T-cell (primary cell): ENCODE measurements around the gene LLGL1. TPM values are rescaled to one million over a fixed set of nuclear protein-coding genes. Genes with fewer than 3 reads are reported as not detected.

Source experiments
- ATAC-seq, 4 experiments: fragments of 200-7000 bp in 3 of 4; fragments of 150-1000 bp in 1 of 4; cut with Tn5 transposase; replicated peaks in 1 of 4; 1 replicate in 3 of 4; 2 replicates in 1 of 4; pipeline ENCODE4 v1.10.0; 2021; ENCODE audit warnings: moderate library complexity in 3 of 4, mild to moderate bottlenecking in 2 of 4, moderate number of reproducible peaks in 1 of 4
- CTCF ChIA-PET, 2 donors: fragments of 300-600 bp; sonication (Branson Sonifier 250); formaldehyde crosslinking; loops; one replicate each; lab custom pipeline; 2022; ENCODE audit warnings: antibody characterized with exemption in 2 of 2; lab: Charles Lee
- POLR2A ChIA-PET, 2 donors: fragments of 300-600 bp; sonication (Branson Sonifier 250); formaldehyde crosslinking; loops; one replicate each; lab custom pipeline; 2022; ENCODE audit warnings: antibody characterized with exemption in 2 of 2; lab: Charles Lee
- DNase-seq, 35 experiments: peaks; one replicate each; pipeline versions ENCODE4 v3.0.0 to v3.0.0-alpha.2; 2013 to 2023
- H3K27ac ChIP-seq: one replicate; pipeline ENCODE4 v1.5.1; 2013; ENCODE audit warnings: low read length
- H3K27me3 ChIP-seq, 2 experiments: replicated peaks in 1 of 2; 1 replicate in 1 of 2; 2 replicates in 1 of 2; pipeline versions ENCODE4 v1.6.1 to v1.7.0; 2013; ENCODE audit warnings: low read length in 1 of 2, mixed read lengths in 1 of 2; ENCODE audit not compliant: control insufficient read depth in 2 of 2, insufficient read depth in 2 of 2; ENCODE audit errors: extremely low read depth in 1 of 2
- H3K36me3 ChIP-seq, 2 donors: 1 replicate in 1 of 2; 2 replicates in 1 of 2; pipeline versions ENCODE4 v1.6.1 to v1.7.0; 2013; ENCODE audit warnings: low read length in 1 of 2; ENCODE audit not compliant: control insufficient read depth in 2 of 2, insufficient read depth in 1 of 2; ENCODE audit errors: extremely low read depth in 1 of 2
- H3K4me1 ChIP-seq, 2 experiments: 1 replicate in 1 of 2; 2 replicates in 1 of 2; pipeline versions ENCODE4 v1.6.1 to v1.7.0; 2013; ENCODE audit warnings: low read length in 2 of 2, mixed read lengths in 1 of 2; ENCODE audit not compliant: insufficient read depth in 2 of 2, control insufficient read depth in 1 of 2; ENCODE audit errors: extremely low read depth in 1 of 2
- H3K4me3 ChIP-seq, 2 donors: 1 replicate in 1 of 2; 2 replicates in 1 of 2; pipeline versions ENCODE4 v1.5.1 to v1.7.0; 2013; ENCODE audit warnings: mild to moderate bottlenecking in 2 of 2, low read length in 1 of 2, moderate library complexity in 1 of 2; ENCODE audit not compliant: control insufficient read depth in 1 of 2; ENCODE audit errors: extremely low read depth in 1 of 2
- H3K9me3 ChIP-seq: 2 replicates; pipeline ENCODE4 v1.7.0; 2013
- H3K27ac Mint-ChIP-seq, 2 donors: one replicate each; pipeline ENCODE4 v1.8.0; 2020 to 2021; ENCODE audit warnings: mild to moderate bottlenecking in 2 of 2, mixed read lengths in 2 of 2
- H3K27me3 Mint-ChIP-seq, 2 donors: one replicate each; pipeline ENCODE4 v1.8.0; 2021 to 2022; ENCODE audit warnings: mixed read lengths in 2 of 2
- H3K36me3 Mint-ChIP-seq: one replicate; pipeline ENCODE4 v1.8.0; 2021; ENCODE audit warnings: mixed read lengths
- H3K4me1 Mint-ChIP-seq, 3 donors: one replicate each; pipeline ENCODE4 v1.8.0; 2020 to 2022; ENCODE audit warnings: mixed read lengths in 3 of 3, mild to moderate bottlenecking in 1 of 3
- H3K4me3 Mint-ChIP-seq, 3 donors: one replicate each; pipeline ENCODE4 v1.8.0; 2020 to 2022; ENCODE audit warnings: mild to moderate bottlenecking in 3 of 3, mixed read lengths in 3 of 3, moderate library complexity in 3 of 3
- H3K9me3 Mint-ChIP-seq, 3 donors: one replicate each; pipeline ENCODE4 v1.8.0; 2020 to 2022; ENCODE audit warnings: mixed read lengths in 3 of 3
- WGBS: methylation state at CpG from one replicate; pipeline ENCODE4 v1.1.5; 2013; ENCODE audit warnings: missing lambda C conversion rate; ENCODE audit not compliant: insufficient coverage; 5-methylcytosine and 5-hydroxymethylcytosine counted together
- total RNA-seq, 35 experiments: library from RNA in 6 of 35; stranded (reverse) in 6 of 35; fragments of 120-200 nt in 1 of 35; gene quantifications; one replicate each; pipeline versions ENCODE4 v1.2.1 to v1.2.4 and lab custom pipeline; 2013 to 2026

LLGL1 gene
- total RNA-seq, 5 donors from 2014 or later (not counting 1 experiment from before 2014, with no cell fraction given): 13.1 to 24.3 (median 23.2) TPM

GRCh38 chr17:18229771-18230170, 4.3 kb downstream of the LLGL1 start:
- H3K4me3 ChIP-seq: no peak overlapping the region
- H3K36me3 ChIP-seq: peaks cover 8 to 20% of the 10 kb centered on the region in 2 donors
- Mint-ChIP-seq H3K27me3 (no peaks in the 10 kb centered on the region), H3K36me3 (peaks cover 4% of the 10 kb centered on the region), H3K27ac (no peak overlapping the region), H3K9me3 (no peaks in the 10 kb centered on the region), H3K4me3 (no peak overlapping the region), H3K4me1 (peaks cover 27 to 31% (median 29%) of the 10 kb centered on the region in 3 donors)
- H3K9me3 ChIP-seq: no peaks in the 10 kb centered on the region
- DNase-seq (no peak), ATAC-seq (no peak)
- no peaks in the 10 kb centered on the region for H3K27me3 ChIP-seq
- H3K4me1 ChIP-seq: peaks cover 6 to 31% of the 10 kb centered on the region in 2 experiments
- ChIA-PET POLR2A (interaction anchor here in 1 of 2 donors (0.6 kb wide), 1 partner anchor 140 kb away, joined by 9 read pairs; no protein-coding TSS in a partner anchor), CTCF (no interaction called here)
- H3K27ac ChIP-seq: no peak overlapping the region
- WGBS: 91% methylated on average over 7 of the region's 7 CpGs

DNA sequence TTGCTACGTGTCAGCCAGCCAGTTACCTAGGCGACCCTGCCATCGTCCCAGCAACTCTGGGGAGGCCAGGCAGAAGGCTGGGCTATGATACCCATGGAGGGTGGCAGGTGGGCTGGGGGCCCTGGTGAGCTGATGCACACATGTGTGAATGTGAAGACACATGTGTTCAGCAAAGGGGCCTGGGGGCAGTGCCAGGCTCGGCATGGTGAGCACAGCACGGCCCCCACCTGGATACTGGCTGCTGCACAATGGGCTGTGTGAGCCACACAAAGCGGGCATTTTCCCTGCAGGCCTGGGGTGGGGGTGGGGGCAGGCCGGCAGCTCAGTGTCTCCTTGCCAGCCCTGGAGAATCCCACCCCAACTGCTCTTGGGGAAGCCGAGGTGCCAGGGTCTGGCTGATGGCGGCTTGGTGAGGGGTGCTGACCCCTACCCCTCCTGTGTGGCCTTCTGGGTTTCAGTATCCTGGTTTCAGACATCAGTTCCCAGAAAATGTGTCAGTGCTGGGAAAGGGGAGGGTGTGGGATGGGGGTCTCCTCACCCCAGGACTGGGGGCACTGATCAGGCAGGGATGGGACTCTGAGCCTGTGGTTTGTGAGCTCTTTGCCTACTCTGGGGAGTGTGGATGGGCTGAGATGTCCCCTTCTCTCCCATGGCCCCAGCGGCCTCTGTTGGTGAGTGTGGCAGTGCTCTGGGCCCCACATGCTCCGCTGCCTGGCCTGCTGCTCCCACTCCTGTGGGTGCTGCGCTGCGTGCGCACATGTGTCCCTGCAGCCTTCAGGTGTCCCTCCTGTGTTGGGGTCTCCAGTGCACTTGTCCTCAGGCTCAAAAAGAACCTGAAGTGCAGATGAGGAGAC, 5.1 kb downstream of the LLGL1 start:
- Histone ChIP-seq H3K27me3 (no peaks in the 10 kb centered on the region), H3K36me3 (peaks cover 8 to 24% of the 10 kb centered on the region in 2 donors), H3K9me3 (no peaks in the 10 kb centered on the region), H3K27ac (no peak overlapping the region), H3K4me3 (no peak overlapping the region), H3K4me1 (peaks cover 6 to 26% of the 10 kb centered on the region in 2 experiments)
- no peak for DNase-seq
- 84% methylated on average over 9 of the region's 14 CpGs for WGBS
- peaks cover 26 to 29% (median 27%) of the 10 kb centered on the region in 3 donors for H3K4me1 Mint-ChIP-seq
- H3K4me3 Mint-ChIP-seq: no peak overlapping the region
- CTCF ChIA-PET: no interaction called here
- H3K27me3 Mint-ChIP-seq: no peaks in the 10 kb centered on the region
- no peaks in the 10 kb centered on the region for H3K9me3 Mint-ChIP-seq
- POLR2A ChIA-PET: no interaction called here
- no peak for ATAC-seq
- no peak overlapping the region for H3K27ac Mint-ChIP-seq
- H3K36me3 Mint-ChIP-seq: peaks cover 8% of the 10 kb centered on the region

- H3K4me3 Mint-ChIP-seq: no peak overlapping the region
- Histone ChIP-seq H3K4me1 (peaks cover 3 to 22% of the 10 kb centered on the region in 2 experiments), H3K27me3 (no peaks in the 10 kb centered on the region), H3K4me3 (no peak overlapping the region), H3K36me3 (peaks cover 13 to 27% of the 10 kb centered on the region in 2 donors), H3K27ac (no peak overlapping the region), H3K9me3 (no peaks in the 10 kb centered on the region)
- H3K4me1 Mint-ChIP-seq: peaks cover 22 to 26% (median 23%) of the 10 kb centered on the region in 3 donors
- H3K27ac Mint-ChIP-seq: no peak overlapping the region
- 93% methylated on average over 8 of the region's 9 CpGs for WGBS
- ATAC-seq: no peak
- no peaks in the 10 kb centered on the region for H3K9me3 Mint-ChIP-seq
- ChIA-PET CTCF (no interaction called here), POLR2A (no interaction called here)
- peaks cover 11% of the 10 kb centered on the region for H3K36me3 Mint-ChIP-seq
- DNase-seq: no peak
- no peaks in the 10 kb centered on the region for H3K27me3 Mint-ChIP-seq
Observed at GRCh38 chr17:18231164-18231563, 5.7 kb downstream of the LLGL1 start.

DNA sequence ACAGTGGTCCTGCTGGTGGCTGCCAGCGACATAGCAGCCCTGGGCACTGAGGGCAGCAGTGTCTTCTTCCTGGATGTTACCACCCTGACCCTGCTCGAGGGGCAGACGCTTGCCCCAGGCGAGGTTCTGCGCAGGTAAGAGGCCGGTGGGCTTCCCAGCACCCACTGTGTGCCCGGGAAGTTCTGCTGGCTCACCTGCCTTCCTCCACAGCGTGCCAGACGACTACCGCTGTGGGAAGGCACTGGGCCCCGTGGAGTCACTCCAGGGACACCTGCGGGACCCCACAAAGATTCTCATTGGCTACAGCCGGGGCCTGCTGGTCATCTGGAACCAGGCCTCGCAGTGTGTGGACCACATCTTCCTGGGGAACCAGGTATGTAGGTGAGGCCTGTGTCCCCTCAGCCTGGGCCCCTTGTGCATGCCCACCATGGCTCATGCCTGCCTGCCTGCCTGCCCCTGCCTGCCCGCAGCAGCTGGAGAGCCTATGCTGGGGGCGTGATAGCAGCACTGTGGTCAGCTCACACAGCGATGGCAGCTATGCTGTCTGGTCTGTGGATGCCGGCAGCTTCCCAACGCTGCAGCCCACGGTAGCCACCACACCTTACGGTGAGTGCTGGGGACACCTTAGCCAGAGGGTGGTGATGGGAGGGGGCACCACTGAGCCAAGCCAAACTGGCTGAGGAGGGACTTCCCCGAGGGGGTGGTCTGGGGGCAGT, 8.5 kb downstream of the LLGL1 start:
- POLR2A ChIA-PET: no interaction called here
- DNase-seq: no peak
- peaks cover 28% of the 10 kb centered on the region for H3K36me3 Mint-ChIP-seq

DNA sequence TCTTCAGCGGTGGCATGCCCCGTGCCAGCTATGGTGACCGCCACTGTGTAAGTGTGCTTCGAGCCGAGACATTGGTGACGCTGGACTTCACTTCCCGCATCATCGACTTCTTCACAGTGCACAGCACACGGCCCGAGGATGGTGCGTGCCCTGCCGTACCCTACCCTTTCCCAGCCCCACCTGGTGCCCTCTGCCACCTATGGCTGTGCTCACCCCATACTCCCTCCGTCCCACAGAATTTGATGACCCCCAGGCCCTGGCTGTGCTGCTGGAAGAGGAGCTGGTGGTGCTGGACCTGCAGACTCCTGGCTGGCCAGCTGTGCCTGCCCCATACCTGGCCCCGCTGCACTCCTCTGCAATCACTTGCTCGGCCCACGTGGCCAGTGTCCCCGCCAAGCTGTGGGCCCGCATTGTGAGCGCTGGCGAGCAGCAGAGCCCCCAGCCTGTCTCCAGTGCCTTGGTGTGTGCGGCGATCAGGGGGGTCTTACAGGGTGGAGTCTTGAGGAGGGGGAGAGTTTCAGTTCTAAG, 9.5 kb downstream of the LLGL1 start:
- Histone ChIP-seq H3K27me3 (no peaks in the 10 kb centered on the region), H3K4me3 (no peak overlapping the region), H3K4me1 (peaks cover 0 to under 1% of the 10 kb centered on the region in 2 experiments), H3K36me3 (peaks cover 13 to 43% of the 10 kb centered on the region in 2 donors), H3K9me3 (no peaks in the 10 kb centered on the region), H3K27ac (no peak overlapping the region)
- ATAC-seq: no peak
- POLR2A ChIA-PET: no interaction called here
- H3K4me1 Mint-ChIP-seq: no peaks in the 10 kb centered on the region
- H3K36me3 Mint-ChIP-seq: peaks cover 34% of the 10 kb centered on the region
- no peaks in the 10 kb centered on the region for H3K9me3 Mint-ChIP-seq
- CTCF ChIA-PET: no interaction called here
- H3K27ac Mint-ChIP-seq: no peak overlapping the region
- H3K4me3 Mint-ChIP-seq: no peak overlapping the region
- DNase-seq: no peak
- no peaks in the 10 kb centered on the region for H3K27me3 Mint-ChIP-seq
- WGBS: over 99% methylated on average over 19 of the region's 22 CpGs

More for the DNA sequence above, 8.5 kb downstream of the LLGL1 start:
- Histone ChIP-seq H3K27ac (no peak overlapping the region), H3K9me3 (no peaks in the 10 kb centered on the region), H3K27me3 (no peaks in the 10 kb centered on the region), H3K4me3 (no peak overlapping the region), H3K4me1 (peaks cover 0 to 9% of the 10 kb centered on the region in 2 experiments), H3K36me3 (peaks cover 13 to 43% of the 10 kb centered on the region in 2 donors)
- WGBS: 94% methylated on average over 22 of the region's 22 CpGs
- Mint-ChIP-seq H3K4me3 (no peak overlapping the region), H3K4me1 (peaks cover 0 to 2% (median under 1%) of the 10 kb centered on the region in 3 donors), H3K9me3 (no peaks in the 10 kb centered on the region), H3K27me3 (no peaks in the 10 kb centered on the region), H3K27ac (no peak overlapping the region)
- CTCF ChIA-PET: no interaction called here
- ATAC-seq: no peak

DNA sequence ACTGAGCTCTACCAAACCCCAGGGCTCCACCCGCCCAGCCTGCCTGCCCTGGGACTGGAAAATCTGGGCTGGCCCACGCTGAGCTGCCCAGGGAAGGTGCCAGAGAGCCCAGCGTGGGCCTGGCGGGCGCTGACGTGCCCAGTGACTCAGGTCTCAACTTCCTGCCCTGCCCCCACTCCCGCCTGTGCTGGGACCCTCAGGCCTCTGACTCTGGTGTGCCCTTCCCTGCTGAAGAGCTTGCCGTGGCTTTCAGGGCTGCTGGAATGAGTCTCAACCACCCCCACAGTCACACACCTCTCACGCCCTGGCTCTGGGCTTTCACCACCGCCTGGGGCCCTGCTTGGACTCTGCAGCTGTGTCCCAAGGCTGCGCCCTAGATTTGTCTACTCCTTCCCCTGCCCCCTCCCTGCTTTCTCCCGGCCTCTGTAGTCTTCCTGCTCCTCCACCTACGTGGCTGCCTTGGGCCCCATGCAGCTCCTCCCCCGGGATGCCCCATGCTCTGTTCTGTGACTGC, 10.4 kb downstream of the LLGL1 start:
- no peak for DNase-seq
- Mint-ChIP-seq H3K4me3 (no peak overlapping the region), H3K9me3 (no peaks in the 10 kb centered on the region), H3K36me3 (peaks cover 34% of the 10 kb centered on the region), H3K27me3 (no peaks in the 10 kb centered on the region), H3K27ac (no peak overlapping the region), H3K4me1 (no peaks in the 10 kb centered on the region)
- Histone ChIP-seq H3K4me3 (no peak overlapping the region), H3K4me1 (no peaks in the 10 kb centered on the region), H3K36me3 (peaks cover 13 to 43% of the 10 kb centered on the region in 2 donors), H3K27me3 (no peaks in the 10 kb centered on the region), H3K9me3 (no peaks in the 10 kb centered on the region), H3K27ac (no peak overlapping the region)
- no peak for ATAC-seq
- ChIA-PET POLR2A (no interaction called here), CTCF (no interaction called here)
- WGBS: 60% methylated on average over 14 of the region's 14 CpGs
